GM12875 (cell line): ENCODE results near the gene ZNF540.

Source experiments
- H3K4me3 ChIP-seq: one replicate; pipeline ENCODE4 v1.5.1; 2011; ENCODE audit warnings: low read depth, low read length, control low read depth
- CTCF ChIP-seq: IDR thresholded peaks from 2 replicates; pipeline ENCODE4 v1.5.1; 2011; ENCODE audit warnings: low read depth, mild to moderate bottlenecking, control low read depth, inconsistent platforms, low read length, moderate library complexity, borderline replicate concordance; ENCODE audit not compliant: insufficient read depth

ZNF540 gene

GRCh38 chr19:37593996-37594303, 726 bp upstream of the ZNF540 start:
- no peak for TF ChIP-seq CTCF
- H3K4me3 ChIP-seq, result peak overlapping the region; percentile 69

- no peak for TF ChIP-seq CTCF
- peak overlapping the region; percentile 69 for H3K4me3 ChIP-seq
Measured at GRCh38 chr19:37594982-37595382, 306 bp downstream of the ZNF540 start.

- no peak overlapping the region for H3K4me3 ChIP-seq
- TF ChIP-seq CTCF, result no peak
Measured at GRCh38 chr19:37635076-37636056, 40.7 kb downstream of the ZNF540 start.

- H3K4me3 ChIP-seq, result peak overlapping the region; percentile 75
- no peak for TF ChIP-seq CTCF
Measured at GRCh38 chr19:37654118-37654517, 59.4 kb downstream of the ZNF540 start.

GRCh38 chr19:37654629-37655300, 60.1 kb downstream of the ZNF540 start:
- no peak for TF ChIP-seq CTCF
- peak overlapping the region; percentile 75 for H3K4me3 ChIP-seq

GRCh38 chr19:37655301-37655688, 60.6 kb downstream of the ZNF540 start, which contains the start of gene ZFP30:
TSS of gene ZFP30 (minus strand) at chr19:37655465. CDS start at chr19:37647822, 7,643 bp downstream.
- peak within 1 kb of the TSS; percentile 75 for H3K4me3 ChIP-seq
- no peak for TF ChIP-seq CTCF
